GM19239 (cell line): ENCODE results near the gene ZBTB46.
"Not testable (repeated sequence)": the region's sequence is repeated elsewhere in the genome, so short reads cannot be mapped to it uniquely, and the experiment has no call there.

Source experiments
- DNase-seq: peaks from one replicate; pipeline ENCODE4 v3.0.0; 2011; ENCODE audit warnings: low spot score; ENCODE audit not compliant: insufficient read length
- FAIRE-seq: peaks from 2 replicates; lab custom pipeline; 2011; peaks lifted over from hg19 to GRCh38; lab: Jason Lieb, UNC

The ZBTB46 gene

DNA sequence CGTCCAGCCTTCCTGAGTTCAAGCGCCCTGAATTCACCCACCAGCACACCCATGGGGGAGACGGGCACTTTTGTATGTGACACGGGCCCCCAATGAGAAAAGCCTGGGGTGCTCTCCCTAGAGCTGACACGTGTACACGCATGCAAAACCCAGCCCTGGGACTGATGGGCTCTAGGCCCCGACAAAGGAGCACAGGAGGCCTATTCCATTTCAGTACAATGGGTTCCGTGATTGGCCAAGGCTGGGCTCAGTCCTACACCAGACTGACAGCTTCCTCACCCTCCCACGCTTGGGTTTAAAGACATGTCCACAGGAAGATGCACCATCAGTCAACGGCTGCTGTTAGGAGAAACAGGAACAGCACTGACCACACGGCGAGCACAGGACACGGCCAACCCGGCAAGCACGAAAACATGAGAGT is 8.8 kb downstream of the ZBTB46 start:
- DNase-seq (no peak), FAIRE-seq (no peak)

DNA sequence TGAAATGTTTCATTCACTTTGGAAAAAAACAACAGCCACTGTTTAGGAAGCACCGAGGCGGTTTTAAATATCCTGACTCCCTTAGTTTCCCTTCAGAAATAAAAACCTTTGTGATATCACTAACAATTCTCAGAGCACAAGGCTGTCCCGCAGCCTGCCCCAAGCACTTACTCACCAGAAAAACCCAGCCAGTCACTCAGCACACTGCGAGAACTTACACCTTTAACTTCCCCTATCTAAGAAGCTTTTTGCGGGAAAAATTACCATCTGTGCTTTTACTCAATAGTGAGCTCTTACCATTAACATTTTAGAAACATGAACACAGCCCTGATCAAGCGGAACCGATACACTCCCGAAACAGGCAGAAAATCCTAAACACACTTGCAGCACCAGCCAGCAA is 9.3 kb downstream of the ZBTB46 start:
- no peak for DNase-seq

DNA sequence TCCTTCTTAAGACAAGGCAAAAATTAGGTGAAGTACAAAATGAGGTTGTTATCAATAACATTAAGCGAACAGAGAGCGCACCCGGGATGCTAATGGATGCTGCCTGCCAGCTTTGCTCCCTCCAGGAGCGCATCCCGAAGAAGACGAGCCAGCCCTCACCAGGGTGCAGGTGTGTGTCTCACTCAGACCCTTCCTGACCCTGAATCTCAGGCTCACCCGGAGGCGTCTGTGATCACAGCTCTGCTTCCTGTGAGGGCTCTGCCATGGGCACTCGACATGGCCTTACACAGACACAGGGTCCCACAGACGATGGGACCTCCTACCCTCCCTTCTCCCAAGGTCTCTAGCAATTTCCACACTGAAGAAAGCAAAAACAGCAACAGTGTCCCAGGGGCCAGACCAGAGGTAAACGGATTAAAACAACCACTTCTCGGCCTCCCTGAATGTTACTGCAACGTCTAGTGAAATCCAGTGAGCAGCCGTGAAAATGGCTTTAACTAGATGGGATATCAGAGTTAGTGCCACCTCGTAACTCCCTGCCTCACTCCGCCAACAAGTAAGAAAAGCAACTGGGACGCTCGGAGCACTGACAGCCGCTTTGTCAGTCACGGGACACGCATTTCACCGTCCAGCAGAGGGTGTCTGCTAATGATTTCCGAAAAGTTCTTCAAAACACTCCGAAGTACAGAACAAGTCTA is 11.7 kb downstream of the ZBTB46 start:
- FAIRE-seq, result no peak
- DNase-seq, result no peak

More for the DNA sequence above, 9.3 kb downstream of the ZBTB46 start:
- no peak for FAIRE-seq

DNA sequence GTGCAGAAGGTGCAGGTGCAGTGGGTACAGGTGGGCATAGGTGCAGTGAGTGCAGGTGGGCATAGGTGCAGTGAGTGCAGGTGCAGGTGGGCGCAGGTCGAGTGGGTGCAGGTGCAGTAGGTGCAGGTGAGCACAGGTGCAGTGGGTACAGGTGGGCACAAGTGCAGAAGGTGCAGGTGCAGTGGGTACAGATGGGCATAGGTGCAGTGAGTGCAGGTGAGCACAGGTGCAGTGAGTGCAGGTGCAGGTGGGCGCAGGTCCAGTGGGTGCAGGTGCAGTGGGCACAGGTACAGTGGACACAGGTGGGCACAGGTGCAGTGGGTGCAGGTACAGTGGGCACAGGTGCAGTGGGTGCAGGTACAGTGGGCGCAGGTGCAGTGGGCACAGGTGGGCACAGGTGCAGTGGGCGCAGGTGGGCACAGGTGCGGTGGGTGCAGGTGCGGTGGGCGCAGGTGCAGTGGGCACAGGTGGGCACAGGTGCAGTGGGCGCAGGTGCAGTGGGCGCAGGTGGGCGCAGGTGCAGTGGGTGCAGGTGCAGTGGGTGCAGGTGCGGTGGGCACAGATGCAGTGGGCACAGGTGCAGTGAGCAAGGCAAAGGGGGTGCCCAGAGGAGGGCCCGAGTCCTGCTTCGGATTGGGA is 15.3 kb downstream of the ZBTB46 start:
- DNase-seq (no peak), FAIRE-seq (no peak)

DNA sequence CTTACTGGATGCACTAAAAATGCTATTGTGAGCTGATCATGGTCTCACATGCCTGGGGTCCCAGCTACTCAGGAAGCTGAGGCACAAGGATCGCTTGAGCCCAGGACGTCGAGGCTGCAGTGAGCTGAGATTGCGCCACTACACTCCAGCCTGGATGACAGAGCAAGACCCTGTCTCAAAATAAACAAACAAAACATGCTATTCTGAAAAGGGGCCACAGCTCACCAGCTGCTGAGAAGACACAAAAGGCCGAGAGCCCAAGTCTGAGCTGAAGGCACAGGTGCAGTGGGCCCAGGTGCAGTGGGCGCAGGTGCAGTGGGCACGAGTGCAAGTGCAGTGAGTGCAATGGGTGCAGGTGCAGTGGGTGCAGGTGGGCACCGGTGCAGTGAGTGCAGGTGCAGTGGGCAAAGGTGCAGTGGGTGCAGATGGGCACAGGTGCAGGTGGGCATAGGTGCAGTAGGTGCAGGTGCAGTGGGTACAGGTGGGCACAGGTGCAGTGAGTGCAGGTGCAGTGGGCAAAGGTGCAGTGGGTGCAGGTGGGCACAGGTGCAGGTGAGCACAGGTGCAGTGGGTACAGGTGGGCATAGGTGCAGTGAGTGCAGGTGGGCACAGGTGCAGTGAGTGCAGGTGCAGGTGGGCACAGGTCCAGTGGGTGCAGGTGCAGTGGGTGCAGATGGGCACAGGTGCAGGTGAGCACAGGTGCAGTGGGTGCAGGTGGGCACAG is 16.0 kb downstream of the ZBTB46 start:
- DNase-seq (no peak), FAIRE-seq (no peak)

DNA sequence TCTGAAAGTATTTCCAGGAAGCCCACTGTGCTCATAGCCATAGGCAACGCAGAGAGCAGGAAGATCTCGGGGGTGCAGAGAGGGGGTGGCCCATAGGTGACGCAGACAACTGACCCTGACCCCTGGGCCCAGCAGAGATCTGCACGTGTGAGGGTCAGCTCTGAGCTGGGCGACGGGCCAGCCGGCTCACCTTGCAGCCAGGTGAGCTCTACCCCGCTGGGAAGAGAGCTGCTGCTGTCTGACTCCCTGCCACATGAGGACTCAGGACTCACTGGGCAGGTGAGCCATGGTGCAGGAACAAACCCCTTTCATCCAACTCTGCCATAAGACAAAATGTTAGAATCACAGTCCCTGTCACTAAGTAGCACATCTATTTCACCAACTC is 19.6 kb downstream of the ZBTB46 start:
- DNase-seq, result no peak
- FAIRE-seq, result no peak

DNA sequence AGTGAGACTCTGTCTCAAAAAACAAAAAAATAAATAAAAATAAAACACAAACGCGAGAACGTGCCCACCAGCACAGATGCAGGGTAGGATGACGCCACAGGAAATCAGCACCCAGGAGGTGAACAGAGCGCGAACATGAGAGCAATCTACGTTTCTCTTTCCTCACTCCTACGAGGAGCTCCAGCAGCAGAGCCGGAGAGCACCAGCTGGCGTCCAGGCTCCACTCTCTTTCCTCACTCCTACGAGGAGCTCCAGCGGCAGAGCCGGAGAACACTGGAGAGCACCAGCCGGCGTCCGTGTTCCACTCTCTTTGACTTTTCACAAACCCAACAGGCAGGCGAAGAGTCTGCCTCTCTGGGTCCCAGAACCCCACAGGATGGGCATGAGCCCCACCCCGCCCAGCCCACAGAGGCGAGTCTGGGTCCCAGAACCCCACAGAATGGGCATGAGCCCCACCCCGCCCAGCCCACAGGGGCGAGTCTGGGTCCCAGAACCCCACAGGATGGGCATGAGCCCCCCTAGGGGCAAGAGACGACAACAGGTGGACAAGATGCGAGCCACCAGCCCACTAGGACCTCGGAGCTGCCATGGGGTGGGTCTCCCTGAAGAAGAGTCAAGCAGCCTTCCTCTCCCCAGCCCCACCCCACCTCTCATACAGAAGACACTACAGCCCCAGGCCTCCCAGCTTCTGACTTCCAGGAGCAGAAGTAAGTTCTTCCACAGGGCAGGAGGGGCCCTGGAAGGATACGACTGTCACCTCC is 20.2 kb downstream of the ZBTB46 start:
- FAIRE-seq (no peak), DNase-seq (no peak)

DNA sequence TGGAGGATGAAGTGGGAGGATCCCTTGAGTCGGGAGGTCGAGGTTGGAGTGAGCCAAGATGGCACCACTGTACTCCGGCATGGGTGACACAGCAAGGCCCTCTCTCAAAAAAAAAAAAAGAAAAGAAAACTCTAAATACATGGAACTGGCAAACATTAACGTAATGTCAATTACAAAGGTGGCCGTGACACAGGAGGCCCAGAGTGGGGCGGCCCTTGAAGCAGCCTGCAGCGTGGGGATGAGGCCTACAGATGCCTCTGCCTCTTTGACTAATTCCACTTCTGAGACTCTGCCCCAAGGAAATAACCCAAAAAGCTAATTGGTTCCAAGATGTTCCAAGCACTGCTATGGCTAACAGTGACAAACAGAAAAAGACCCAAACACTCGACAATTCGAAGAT is 21.2 kb downstream of the ZBTB46 start:
- FAIRE-seq, result no peak

DNA sequence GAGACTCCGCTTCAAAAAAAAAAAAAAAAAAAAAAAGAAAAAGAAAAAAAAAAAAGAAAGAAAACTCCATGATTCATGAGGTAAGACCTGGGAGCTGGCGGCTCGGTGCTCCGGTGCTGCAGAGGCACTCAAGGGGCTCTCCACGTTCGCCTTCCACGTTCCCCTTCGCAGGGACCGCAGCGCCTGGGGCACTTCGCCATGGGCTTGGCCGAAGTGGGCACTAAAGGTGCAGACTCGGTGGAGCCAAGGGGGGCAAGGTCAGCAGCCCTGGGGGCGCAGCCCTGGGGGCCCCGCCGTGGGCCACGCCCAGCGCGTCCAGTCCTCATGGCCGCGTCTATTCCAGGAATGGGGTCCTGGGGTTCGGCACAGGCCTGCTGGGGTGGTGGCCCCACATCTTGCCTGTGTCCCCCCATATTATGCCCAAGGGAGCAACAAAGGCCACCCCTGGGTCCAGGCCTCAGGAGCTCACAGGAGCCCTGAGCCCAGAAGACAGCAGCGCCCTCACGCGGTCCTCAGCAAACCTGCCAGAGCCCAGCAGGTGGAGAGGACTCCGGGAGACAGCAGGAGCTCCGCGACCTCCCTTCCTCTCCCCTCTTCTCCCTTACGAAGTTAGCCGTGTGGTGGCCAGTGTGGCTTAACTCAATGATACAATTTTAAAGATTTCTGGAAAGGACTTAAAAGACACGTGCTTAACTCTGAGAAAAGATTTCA is 21.9 kb downstream of the ZBTB46 start:
- FAIRE-seq (no peak), DNase-seq (no peak)

More for the DNA sequence above, 21.2 kb downstream of the ZBTB46 start:
- DNase-seq, result no peak

DNA sequence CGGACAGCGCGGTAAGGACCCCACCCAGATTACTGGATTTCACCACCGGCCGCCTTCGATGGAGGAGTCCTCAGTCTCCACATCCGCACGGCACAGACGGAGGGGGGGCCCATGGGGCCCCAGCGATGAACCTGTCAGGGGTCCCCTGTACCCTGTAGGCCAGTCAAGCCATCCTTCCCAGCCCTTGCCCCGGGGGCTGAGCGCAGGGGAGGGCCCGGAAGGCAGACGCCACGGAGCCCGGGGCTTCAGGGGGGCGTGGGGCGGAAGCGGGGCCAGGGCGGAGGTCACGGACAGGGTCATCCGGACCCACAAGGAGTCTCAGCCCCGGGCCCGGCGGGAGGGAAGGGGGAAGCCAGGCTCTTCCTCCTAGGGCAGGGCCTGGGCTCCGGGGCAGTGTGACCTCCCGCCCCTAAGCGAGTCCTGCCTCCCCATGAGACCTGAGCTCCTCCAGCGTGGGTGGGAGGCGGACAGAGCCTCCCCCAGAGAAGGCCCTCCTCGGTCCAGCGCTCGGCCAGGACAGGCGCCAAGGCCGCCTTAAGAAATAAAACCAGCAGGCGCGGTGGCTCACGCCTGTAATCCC is 22.8 kb downstream of the ZBTB46 start:
- DNase-seq, result no peak
- FAIRE-seq, result no peak

DNA sequence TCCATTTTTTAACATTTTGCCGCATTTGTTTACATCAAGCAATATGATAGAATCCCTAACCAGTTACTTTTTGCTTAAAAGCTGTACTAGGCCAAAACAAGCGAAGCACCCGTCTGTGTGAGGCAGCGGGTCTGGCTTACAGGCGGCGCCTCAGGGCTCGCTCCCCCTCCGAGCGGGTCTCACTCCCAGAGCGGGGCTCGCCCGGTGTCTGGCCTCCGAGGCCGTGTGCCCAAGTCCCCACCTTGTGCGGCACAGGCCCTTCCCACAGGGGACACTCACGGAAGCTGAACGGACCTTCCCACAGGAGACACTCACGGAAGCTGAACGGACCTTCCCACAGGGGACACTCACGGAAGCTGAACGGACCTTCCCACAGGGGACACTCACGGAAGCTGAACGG is 23.4 kb downstream of the ZBTB46 start:
- FAIRE-seq (no peak), DNase-seq (no peak)

DNA sequence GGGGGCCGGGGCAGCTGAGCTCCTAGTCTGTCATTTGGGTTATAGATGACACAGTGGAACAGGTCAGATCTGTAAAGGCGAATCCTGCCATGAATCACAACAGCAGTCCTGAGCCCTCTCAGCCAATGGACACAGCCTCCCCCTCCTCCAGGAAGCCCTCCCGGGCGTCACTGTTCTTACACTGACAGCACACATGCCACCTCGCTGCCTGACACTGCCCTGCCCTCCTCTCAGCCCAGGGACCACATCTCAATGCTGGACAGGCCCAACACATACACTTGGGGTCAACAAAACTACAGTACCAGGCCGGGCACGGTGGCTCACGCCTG is 26.8 kb downstream of the ZBTB46 start:
- DNase-seq, result no peak
- no peak for FAIRE-seq

DNA sequence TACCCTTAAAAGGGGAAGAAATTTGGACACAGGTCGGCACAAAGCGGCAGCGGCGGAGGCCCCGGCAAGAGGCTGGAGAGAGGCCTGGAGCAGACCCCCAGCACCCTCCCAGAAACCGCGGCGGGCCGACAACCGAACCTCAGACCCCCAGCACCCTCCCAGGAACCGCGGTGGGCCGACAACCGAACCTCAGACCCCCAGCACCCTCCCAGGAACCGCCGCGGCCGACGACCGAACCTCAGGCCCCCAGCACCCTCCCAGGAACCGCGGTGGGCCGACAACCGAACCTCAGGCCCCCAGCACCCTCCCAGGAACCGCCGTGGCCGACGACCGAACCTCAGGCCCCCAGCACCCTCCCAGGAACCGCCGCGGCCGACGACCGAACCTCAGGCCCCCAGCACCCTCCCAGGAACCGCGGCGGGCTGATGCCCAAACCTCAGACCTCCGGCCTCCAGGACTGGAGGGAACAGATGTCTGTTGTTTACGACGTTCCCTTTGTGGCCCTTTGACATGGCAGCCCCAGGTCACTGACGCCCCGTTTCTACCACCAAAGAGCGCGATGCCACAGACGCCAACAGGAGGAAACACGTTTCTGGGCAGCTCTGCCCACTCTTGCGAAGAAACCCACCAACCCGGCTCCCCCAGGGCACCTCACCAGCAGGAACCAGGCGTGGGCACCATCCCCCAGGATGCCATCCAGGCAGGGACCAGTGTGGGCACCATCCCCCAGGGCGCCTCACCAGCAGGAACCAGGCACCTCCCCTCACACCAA is 28.4 kb downstream of the ZBTB46 start:
- FAIRE-seq (no peak), DNase-seq (no peak)

DNA sequence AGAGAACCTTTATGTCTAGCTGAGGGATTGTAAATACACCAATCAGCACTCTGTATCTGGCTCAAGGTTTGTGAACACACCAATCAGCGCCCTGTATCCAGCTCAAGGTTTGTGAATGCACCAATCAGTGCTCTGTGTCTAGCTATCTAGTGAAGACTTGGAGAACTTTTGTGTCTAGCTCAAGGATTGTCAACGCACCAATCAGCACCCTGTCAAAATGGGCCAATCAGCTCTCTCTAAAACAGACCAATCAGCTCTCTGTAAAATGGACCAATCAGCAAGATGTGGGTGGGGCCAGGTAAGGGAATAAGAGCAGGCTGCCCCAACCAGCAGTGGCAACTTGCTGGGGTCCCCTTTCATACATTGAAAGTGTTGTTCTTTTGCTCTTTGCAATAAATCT is 29.9 kb downstream of the ZBTB46 start:
- not testable (repeated sequence) for FAIRE-seq, DNase-seq

DNA sequence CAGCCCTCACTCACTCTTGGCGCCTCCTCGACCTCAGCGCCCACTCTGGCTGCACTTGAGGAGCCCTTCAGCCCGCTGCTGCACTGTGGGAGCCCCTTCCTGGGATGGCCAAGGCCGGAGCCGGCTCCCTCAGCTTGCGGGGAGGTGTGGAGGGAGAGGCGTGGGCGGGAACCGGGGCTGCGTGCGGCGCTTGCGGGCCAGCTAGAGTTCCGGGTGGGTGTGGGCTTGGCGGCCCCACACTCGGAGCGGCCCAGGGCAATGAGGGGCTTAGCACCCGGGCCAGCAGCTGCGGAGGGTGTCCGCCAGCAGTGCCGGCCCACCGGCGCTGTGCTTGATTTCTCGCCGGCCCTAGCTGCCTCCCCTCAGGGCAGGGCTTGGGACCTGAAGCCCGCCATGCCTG is 30.7 kb downstream of the ZBTB46 start:
- DNase-seq, FAIRE-seq: not testable (repeated sequence)

DNA sequence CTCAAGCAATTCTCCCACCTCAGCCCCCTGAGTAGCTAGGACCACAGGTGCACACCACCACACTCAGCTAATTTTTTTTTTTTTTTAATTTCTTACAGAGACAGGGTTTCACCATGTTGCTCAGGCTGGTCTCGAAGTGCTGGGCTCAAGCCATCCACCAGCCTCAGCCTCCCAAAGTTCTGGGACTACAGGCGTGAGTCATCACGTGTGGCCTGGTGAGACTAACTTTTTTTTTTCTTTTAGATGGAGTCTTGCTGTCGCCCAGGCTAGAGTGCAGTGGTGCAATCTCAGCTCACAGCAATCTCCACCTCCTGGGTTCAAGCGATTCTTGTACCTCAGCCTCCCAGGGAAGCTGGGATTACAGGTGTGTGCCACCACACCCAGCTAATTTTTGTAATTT is 31.9 kb downstream of the ZBTB46 start:
- not testable (repeated sequence) for DNase-seq, FAIRE-seq

DNA sequence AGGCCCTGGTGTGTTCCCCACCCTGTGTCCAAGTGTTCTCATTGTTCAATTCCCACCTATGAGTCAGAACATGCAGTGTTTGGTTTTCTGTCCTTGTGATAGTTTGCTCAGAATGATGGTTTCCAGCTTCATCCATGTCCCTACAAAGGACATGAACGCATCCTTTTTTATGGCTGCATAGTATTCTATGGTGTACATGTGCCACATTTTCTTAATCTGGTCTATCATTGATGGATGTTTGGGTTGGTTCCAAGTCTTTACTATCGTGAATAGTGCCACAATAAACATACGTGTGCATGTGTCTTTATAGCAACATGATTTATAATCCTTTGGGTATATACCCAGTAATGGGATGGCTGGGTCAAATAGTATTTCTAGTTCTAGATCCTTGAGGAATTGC is 33.9 kb downstream of the ZBTB46 start:
- not testable (repeated sequence) for FAIRE-seq, DNase-seq

DNA sequence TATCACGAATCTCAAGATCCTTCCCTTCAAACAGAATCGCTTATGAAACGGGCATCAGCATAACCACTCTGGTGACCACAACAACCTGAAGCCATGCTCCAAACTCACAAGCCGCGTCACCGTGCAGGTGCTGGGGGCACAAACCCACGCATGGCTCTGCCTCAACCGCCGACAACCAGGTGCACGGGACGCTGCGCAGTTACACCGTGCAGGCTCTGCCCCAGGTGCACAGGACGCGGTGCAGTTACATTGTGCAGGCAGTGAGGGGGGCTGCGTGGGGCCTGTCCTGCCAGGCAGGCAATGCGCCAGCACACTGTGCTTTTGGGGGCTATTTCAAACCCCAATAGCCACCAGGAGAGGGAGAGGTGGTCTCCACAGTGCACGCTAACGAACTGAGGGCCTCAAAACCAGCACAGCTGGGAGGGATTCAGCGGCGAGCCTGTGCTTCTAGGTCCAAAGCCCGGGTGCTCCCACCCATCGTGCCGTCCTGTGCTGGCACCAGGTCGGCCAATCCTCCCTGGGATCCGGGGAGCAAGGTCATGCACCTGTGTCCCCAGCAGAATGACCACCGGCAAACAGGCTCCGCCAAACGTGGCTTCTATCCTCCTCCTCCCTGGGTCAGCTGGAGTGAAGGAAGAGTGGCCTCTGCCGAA is 35.8 kb downstream of the ZBTB46 start:
- DNase-seq (no peak), FAIRE-seq (no peak)

DNA sequence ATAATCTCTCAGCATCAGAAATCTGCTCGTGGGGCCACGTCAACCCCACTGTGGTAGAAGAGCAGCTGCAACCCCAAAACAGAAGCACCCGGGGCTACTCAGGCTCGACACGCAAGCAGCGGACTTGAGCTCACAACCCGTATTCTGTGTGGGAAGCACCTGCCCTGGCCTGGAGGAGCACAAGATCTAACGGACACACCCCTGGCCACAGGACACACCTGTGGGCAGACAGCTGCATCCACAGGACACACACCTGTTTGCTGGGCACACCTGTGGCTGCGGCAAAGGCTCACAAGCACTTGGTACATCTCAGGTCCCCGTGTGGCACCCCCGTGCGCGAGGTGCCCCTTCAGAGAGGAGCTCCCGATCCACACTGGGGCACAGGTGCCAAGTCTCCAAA is 36.5 kb downstream of the ZBTB46 start:
- DNase-seq, result no peak
- no peak for FAIRE-seq
